ENCODE measurements around the gene PIGO.

The PIGO gene
- total RNA-seq, result 19.6 to 39.2 (median 33.9) reads per million in 4 donors

DNA sequence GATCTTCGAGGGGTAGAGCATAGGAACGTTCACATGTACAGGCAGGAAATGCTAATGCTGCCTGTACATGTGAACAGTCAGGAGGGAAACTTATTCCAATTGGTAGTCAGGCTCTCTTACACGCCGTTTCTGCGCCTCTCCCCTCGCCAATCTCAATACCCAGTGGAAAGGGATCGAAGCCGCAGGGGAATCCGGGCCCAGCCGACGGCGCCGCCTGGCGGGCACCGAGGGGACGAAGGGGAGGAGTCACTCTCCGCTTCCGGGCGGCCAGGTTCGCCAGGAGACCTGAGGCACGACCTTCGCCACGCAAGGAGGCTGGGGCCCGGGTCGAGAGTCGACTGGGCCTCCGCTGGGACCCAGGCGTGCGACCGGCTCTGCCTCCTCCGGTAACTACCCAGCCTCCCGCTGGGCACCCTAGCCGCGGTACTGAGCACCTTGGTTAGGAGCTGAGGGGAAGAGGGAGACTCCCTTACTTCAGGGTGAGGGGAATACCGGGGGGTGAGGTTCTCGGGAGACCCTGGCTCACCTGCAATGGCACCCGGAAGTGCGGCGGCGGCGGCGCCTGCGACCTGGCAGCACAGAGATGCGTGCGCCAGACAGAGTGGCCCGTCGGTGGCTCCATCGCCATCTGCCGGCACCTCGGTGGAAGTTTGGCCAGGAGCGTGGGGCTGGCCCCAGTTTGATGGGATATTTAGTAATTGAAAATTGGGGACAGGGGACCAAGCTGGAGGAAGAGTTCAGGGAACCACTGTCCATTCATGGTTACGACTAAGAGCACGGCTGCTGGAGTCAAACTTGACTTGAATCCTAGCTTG, at the start of gene PIGO:
Gene PIGO, minus strand, starts transcription at position 557 of the 815 bp plus-strand sequence. CDS start 1,026 bp downstream, outside the sequence.
- DNase-seq, result peak; percentile 80 to 92 (median 87)

DNA sequence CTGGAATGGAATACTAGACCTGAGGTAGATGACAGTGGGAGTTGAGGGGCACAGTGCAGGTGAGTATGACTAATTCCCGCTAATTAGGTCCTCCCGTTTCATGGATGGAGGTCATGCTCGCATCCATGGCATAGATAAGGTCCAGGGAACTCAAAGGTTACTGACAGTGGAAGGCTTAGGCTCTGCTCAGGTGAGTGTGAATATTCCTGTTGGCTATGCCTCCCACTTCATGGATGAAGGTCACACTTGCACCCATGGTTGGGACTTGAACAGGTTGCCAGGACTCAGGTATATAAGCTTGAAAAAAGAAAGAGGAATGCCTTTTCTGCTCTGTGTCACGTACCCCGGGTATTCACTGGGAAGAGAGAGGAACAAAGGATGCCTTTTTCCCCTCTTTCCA, 45.6 kb upstream of the PIGO start:
- no peak for DNase-seq

- no peak for DNase-seq
These were observed 43.7 kb upstream of the PIGO start for GRCh38 chr9:35140093-35140492.

GRCh38 chr9:35136866-35137265, 40.5 kb upstream of the PIGO start:
- no peak for DNase-seq

GRCh38 chr9:35135988-35136387, 39.6 kb upstream of the PIGO start:
- DNase-seq, result no peak

- no peak for DNase-seq
These were observed 38.5 kb upstream of the PIGO start for GRCh38 chr9:35134920-35135319.

- DNase-seq, result peak; percentile 75 to 89 (median 87)
These were observed 20.6 kb upstream of the PIGO start for GRCh38 chr9:35116898-35117551.

GRCh38 chr9:35116539-35116897, 20.1 kb upstream of the PIGO start:
- no peak for DNase-seq

DNA sequence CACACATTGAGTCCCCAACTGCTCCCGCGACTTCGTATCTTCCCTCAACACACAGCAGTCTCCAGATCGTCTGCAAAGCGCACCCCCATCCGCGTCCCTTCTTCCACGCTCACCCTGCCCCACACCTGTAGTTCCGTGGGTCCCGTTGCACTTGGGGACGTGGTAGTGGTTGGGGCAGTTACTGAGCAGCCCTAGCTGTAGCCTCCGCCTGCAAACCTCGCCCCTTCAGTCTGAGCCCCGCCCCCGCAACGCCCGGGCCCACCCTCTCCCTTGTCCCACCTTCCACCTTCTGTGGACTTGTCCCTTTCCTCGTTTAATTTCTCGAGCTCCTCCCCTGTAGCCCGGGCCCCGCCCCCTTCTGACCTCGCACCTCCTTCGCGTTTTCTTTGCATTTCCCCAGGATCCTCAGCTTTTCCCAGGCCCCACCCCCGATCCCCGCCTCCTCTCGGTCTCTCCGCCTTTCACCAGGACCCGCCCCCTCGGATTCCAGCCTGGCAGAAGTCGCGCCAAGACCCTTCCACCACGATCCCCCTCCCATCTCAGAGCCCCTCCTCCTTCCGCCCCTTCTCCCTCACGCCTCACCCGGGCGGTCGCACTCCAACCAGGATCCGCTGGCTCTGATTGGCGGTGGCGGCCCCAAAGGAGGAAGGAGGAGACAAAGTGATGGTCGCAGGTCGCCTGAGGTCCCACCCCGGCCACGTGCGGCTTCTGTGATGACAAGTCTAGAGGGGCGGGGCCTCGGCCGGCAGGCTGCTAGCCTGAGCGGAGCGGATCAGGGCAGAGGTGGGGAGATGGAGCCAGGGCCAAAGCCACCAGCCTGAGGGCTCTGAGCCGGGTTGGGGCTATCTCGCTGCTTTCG, 19.5 kb upstream of the PIGO start, which contains the start of gene ATOSB:
Gene ATOSB, minus strand, starts transcription at position 183 of the 859 bp plus-strand sequence. CDS start 7,588 bp downstream, outside the sequence.
- peak; percentile 90 to 95 (median 91) for DNase-seq

DNA sequence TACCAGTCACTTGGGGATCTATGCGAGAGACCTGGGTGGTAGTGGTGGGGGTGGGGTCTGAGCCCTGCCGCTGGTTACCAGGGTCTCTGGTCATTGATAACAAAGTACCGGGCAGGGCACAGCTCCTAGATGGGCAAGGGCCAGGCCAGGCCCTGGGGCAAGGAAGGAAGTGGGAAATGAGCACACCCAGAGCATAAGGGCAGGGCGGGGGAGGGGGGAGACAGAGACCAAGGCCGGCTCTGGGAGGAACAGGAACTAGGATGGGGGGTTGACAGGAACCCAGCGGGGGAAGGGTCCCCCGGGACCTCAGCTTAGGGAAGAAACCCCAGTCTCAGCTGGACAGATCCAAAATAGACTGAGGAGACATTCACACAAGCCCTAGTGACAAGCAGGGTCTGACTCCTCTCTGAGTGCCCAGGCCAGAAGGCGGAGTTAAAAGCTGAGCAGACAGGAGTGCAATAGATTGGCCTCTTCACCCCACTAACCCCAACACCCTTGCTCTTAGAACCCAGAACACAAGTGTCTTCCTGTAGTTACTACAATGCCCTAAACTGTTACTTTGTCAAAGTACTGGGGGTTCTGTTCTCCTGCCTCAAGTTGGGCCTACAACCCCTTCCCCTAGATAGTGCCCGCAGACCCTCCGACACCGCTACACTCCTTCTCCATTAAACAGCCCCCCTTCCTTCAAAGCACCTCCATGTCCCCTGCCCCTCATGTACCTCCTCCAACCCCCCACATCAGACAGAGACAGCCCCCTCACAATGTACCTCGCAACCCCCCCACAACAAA, 18.6 kb upstream of the PIGO start:
- peak in 1 of 5 donors; percentile 56 for DNase-seq

DNA sequence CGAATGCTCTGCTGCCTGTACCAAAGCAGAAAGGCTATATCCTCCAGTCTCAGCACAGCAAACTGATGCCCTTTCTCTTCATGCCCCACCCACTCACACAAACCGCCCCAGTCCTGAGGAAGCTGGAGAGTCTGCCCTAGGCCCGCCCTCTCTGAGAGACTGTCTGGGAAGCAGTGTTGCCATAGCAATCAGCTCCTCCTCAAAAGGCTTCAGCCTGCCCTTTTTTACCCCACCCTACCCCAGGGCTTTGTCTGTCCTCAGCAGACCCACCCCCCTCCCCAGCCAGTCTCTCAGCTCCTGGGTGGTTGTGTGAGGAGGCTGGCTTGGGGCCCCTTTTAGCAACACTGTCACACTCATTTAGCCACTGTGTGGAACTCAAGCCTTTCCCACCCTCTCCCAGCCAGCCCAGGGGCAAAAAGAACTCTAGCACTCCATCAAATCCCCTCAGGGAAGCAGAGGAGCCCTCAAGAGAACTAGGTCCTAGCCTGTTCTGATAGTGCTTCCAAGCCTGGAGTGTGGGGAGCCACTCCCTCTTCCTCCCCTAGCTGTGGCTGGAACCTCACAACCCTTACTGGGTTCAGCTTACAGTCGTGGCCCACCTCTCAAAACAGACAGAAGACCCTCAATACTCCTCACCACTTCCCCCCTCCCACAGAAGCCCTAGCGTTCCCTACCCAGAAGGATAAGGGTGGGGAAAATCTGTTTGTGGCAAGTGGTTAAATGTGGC, 17.9 kb upstream of the PIGO start:
- peak; percentile 60 to 87 (median 72) for DNase-seq

- no peak for DNase-seq
These were observed 16.0 kb upstream of the PIGO start for GRCh38 chr9:35112257-35113020.

GRCh38 chr9:35111001-35111933, 14.9 kb upstream of the PIGO start:
- peak; percentile 92 to 98 (median 95) for DNase-seq

DNA sequence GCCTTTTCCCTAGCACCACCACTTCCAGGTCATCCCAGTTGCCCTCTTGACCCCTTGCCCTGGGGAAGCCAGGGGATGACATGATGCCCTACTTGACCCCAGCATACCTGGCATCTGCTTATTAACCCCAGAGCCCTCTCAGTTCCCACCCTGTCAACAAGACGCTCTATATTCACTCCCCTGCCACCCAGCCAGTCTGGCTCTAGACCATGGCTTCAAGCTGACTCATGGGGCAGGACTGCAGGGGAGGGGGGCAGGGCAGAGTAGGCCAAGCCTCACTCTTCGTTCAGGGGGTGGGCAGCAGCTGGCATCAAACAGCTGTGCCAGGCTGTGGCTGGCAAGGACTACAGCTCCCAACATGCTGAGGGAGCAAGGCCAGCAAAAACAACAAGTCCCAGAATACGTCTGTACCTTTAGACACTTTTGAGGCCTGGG, 14.0 kb upstream of the PIGO start:
- no peak for DNase-seq

DNA sequence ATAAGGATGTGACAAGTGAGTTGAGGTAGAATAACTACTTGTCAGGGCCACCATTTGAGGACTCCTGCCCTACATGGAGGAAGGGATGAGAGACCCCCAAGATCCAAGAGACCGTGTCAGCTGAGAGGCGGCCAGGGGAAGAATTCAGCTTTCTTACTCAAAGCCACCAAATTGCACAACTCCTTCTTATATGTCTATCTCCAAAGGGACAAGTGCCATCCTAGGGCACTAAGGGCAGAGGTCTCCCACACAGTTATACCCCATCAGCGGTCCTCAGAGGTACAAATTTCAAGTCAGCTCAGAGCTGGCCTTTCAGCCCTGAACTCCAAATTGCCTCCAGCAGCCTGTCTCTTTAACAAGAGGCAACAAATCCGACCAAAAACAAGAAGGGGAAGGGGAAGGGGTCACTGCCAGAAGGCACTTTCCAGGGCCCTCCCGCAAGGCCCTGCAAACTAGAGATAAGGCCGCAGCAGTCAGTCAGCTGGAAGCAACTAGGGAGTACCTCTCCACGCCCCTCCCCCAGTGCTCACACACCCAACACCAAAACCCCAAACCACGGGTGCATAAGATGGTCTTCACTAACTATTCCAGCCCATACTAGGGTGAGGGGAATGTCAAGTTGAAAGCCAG, 12.7 kb upstream of the PIGO start:
- DNase-seq, result no peak

- no peak for DNase-seq
These were observed 12.1 kb upstream of the PIGO start for GRCh38 chr9:35108461-35108860.

GRCh38 chr9:35107297-35108290, 11.2 kb upstream of the PIGO start:
- DNase-seq, result no peak

- DNase-seq, result no peak
These were observed 9.9 kb upstream of the PIGO start for GRCh38 chr9:35106343-35106730.

Measured in T-helper 1 cell (primary cell).